HPDE6-E6E7 (cell line): Measurements from ENCODE around the gene AKIP1.
"Not testable (repeated sequence)": the region's sequence is repeated elsewhere in the genome, so short reads cannot be mapped to it uniquely, and the experiment has no call there.

Source experiments
- DNase-seq: peaks from one replicate; pipeline ENCODE4 v3.0.0; 2011; ENCODE audit warnings: missing footprints; ENCODE audit errors: extremely low spot score

The AKIP1 gene

DNA sequence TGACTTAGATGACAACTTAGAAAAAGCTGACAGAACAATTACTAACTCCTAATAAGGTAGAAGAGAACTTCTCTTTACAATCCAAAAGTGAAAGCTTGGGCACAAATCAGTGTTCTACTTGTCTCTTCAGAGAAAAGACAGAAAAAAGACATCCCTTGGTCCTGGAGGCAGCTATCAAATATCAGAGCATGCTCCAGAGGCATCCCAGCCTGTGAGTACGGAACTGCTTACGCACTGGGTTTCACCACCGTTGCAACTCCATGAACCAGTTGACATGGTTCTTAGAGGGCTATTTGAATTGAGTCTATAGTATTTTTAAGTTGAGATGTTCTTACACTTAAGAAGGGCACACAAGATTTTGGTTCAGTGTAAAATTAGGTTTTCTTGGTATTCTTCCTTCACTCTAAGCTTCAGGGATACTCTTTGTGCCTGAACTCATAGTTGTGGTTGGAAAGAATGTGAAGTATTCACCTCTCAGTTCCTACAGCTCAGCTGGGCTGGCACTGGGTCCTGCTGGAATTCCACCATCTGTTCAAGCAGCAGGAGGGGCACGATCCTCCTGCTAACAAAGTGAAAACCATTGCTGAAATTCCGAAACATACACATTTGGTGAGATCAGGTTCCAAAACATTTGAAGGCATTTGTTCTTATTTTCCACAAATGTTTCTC lies 6.3 kb downstream of the AKIP1 start:
- no peak for DNase-seq

DNA sequence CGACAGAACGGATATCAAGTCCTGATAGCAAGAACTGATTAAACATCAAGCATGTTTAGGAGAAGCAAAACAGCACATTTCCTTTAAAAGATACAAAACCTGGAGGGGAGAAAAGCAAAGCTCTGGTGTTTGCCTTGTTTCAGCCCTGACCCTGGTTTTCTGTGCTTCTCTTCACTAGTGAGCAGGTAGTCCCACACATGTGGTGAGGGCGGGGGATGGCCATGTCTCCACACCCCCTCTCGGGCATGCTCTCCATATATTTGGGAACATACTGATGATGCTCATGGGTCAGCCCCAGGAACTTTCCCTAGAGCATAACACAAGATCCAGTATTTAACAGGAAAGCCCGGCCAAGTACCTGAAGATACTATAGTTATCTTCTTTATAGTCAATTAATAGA lies 11.7 kb downstream of the AKIP1 start:
- DNase-seq = no peak

DNA sequence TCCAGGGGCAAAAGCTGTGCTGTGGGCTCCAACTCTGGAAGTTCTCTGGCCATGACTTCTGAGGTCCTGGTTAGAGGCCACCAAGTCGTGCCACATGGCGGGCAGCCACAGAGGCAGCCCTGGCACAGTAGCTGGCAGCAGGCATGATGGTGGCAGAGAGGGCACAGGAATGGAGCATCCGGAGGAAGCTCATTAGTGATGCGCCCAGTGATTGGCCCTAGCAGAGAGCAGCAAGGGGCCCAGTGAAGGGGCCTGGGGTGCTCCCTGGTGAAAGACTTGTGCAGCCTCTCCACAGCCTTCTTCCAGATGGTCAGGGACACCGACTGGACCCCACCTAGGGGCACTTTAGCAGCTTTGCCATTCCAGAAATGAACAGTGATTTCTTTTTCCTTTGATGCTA lies 14.7 kb downstream of the AKIP1 start:
- DNase-seq = no peak

DNA sequence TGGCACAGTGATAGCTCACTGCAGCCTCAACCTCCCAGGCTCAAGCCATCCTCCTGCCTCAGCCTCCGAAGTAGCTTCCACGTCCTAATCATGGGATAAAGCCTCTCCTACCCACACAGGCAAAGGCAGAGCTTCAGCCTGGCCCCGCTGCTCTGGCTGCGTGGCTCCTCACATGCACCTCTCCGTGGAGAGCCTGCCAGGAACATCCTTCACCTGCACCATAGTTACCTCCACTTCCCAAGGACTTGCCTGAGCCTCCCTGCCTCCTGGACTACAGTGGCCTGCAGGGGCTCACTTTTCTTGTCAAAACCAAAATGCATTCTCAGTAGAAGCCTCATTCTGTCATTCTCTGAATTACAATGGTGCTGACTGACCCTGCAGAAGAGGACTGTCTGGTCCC lies 15.2 kb downstream of the AKIP1 start:
- no peak for DNase-seq

DNA sequence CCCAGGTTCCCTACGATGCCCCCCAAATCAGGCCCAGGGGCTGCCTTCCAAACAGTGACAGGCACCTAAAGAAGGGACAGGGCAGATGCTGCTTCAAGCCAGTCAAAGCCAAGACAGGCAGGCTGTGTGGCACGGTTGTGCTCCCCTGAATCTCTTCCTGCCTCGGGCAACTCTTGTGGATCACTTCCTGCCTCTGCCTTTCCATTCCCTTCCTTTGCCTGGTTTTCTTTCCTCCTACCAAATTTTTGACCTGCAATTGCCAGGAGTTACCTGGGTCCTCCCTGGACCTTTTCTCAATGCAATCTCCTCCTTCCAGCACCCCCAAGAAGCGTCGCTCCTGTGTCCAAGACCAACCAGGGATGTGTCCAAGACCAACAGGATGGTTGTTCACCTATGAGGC lies 16.2 kb downstream of the AKIP1 start:
- DNase-seq = no peak

DNA sequence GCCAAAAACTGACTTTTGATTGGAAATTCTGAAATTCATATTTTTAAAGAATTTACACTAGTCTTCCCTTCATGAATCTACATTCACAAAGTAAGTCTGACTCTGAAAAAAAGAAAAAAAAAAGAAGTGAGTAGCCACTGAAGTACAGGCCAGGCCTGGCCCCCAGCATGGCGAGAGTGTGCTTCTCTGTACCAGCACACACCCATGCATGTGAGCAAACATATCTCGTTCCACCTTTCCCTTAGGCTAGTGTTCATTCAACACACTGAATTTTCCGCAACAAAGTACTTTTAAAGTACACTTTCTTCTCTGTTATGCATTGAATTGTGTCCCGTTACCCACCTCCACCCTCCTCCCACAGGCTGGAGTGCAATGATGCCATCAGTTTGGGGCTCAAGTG lies 17.2 kb downstream of the AKIP1 start:
- DNase-seq = no peak

DNA sequence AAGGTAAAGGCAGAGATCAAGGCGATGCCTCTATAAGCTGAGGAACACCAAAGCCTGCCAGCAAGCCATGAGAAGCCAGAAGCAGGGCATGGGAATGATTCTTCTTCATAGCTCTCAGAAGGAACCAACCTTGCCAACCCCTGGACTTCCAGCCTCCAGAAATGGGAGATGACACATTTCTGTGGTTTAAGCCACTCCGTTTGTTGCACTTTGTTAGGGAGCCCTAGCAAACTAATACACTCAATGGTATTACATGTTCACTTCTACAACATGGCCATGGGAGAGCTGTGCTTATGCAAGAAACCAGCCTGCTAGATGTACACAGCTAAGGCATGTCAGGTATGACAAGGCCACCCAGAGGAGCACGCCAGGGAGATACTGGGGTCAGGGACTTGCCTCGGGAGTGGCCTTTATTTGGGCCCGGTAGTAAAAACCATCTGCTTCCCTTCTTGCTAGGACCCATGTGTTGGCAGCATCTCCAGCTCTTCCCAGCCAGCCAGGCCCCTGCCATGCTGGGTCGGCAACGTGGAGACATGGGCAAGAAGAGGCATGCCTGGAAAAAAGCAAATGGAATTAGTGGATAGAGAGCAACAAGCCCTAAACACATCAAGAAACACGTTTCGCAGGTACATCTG lies 18.1 kb downstream of the AKIP1 start:
- no peak for DNase-seq

DNA sequence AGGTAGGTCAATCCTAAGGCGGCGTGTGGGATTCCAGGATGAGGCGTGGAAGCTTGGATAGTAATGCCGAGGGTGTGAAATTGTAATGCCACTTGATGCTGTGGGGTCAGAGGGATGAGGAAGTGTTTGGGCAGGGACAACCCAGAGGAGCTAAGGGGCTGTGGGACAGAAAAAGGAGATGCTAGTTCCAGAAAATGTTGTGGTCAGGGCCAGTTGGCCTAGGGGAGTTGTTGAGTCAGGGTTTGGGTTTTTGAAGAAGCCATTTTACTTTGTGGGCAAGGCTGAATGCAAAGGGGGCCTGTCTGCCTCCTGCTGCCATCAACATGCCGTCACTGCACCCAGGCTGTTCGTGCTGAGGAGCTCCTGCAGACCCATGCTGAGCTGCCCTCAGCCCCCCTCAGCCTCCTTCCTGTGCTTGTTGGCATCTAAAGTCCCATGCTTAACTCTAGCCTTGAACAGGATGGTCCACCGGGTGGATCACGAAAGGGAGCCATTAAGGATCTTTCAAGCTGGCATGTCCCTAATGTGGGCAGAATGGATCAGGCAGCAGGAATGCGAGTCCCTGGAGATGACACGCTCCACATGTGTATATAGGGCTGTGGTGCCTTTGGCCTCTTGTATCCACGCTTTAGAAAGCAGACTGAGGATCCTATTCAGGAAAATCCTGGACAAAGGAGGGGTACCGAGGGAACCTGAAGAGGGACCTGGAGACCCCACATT lies 19.6 kb downstream of the AKIP1 start:
- no peak for DNase-seq

DNA sequence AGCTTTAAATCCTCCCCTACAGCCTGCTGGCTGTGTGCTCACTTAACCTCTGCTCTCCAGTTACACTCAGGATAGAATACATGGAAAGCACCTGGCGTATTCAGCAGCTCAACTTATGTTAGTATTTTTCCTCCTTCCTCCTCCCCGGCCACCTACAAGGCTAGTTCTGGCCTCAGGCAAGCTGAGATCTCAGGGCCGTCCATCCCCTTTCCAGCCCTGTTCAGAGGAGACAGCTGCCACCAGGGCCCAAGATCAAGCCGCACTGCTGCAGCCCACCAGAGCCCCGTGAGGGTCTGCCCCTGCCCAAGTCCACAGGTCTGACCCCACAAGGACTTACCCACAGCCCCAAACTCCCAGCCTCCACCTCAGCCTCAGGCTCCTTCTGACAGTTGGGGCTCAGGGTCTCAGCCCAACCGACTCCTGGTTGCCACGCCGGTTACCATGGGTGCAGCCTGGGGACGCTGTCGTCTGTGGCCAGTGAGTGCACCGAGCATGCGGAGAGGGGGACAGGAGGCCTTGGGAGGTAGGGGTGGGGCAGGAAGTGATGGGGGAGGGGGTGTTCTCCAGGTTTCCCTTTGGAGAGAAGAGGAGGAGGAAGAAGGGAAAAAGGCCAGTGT lies 21.7 kb downstream of the AKIP1 start, which contains the start of gene C11orf16:
Gene C11orf16 (minus strand): TSS at position 384 of the 617 bp plus-strand sequence. CDS start 639 bp downstream, outside the sequence.
- no peak for DNase-seq

DNA sequence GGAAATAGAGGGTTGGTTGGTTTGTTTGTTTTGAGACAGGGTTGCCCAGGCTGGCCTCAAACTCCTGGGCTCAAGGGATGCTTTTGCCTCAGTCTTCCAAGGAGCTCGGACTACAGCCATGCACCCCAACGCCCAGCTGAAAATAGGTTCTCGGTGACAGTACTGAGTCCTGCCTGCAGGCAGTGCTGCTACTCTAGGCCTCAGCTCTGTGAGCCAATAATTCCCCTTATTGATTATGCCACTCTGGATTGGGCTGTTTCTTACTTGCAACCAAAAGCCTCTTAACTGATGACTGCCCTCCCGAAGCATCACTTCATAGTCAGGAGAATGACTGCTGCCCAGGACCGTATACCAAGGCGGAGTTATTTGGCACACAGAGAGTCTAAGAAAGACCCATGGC lies 22.9 kb downstream of the AKIP1 start:
- DNase-seq = no peak

DNA sequence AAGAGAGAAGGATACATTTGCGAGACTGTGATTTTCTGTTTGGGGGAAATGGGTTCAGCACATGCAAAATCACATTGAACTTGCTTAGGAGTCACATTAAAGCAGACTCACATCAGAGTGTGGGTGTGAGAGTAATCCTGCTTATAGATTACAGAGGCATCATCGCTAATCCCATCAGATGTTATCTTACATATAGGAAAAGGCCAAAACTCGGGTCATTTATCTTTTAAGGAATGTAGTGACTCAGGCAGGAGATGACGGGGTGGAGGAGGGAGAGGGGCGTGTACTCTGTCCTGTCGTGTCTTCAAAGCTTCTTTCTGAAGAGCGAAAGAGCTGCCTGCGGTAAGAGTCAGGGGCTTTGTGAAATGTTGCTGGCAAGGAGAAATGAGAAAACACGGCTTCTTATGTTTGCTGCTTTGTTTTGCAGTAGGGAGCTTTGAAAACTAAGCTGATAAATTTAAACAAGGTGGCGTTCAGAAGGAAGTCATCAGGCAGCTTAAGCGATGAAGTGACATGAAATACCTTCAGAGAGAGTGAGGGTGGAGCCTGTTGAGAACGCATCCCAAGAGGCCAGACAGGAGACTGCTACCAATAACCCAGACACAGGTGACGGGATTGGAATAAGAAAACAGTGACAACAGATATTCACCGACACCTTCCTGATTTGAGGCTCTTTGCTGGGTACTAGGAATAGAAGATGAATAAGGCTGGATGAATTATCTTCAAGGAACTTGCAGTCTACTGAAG lies 23.9 kb downstream of the AKIP1 start:
- DNase-seq = peak; percentile 32

DNA sequence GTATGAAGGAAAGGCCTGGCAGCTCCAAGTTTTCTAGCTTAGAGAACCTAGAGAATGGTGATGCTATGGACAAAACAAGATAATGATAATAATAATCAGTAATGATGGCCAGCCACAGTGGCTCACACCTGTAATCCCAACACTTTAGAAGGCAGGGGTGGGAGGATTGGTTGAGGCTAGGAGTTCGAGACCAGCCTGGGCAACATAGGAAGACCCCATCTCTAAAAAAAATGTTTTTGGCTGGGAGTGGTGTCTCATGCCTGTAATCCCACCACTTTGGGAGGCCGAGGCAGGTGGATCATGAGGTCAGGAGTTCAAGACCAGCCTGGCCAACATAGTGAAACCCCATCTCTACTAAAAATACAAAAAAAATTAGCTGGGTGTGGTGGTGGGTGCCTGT lies 24.8 kb downstream of the AKIP1 start:
- not testable (repeated sequence) for DNase-seq

DNA sequence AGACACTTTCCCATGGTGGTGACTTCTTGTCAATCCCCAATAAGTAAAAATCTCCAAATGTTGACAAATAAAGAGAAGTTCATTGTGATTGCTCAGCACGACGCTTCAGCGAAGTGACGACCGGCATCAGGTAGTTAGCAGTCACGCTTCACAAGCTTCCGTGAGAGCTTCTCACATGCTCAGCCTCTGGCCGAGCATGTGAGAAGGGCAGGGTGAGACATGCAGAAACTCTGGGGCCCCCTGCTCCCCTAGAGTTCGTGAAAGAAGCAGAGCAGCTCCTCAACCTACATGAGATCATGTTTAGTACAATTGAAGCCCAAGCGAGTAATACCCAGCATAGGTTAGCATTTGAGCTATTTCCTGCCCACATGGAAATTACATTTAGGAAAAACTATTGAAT lies 26.2 kb downstream of the AKIP1 start:
- DNase-seq = no peak

DNA sequence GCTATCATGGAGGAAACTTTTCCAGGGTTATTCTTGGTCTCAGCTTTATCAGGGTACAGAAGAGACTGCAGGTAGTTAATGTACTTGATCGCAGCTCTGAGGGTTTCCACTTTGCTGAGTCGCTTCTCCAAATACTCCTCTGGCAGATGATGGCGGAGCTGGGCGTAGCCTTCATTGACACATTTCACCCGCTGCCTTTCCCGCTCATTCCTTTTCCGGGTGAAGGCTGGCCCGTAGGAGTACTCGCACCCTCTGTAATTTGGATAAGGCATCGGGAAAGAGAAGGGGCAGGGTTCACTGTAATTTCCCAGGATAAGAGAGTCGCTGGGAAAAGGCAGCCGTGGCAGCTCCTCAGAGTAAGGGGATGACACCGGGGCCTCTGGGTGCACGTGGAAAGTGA lies 26.7 kb downstream of the AKIP1 start:
- no peak for DNase-seq

DNA sequence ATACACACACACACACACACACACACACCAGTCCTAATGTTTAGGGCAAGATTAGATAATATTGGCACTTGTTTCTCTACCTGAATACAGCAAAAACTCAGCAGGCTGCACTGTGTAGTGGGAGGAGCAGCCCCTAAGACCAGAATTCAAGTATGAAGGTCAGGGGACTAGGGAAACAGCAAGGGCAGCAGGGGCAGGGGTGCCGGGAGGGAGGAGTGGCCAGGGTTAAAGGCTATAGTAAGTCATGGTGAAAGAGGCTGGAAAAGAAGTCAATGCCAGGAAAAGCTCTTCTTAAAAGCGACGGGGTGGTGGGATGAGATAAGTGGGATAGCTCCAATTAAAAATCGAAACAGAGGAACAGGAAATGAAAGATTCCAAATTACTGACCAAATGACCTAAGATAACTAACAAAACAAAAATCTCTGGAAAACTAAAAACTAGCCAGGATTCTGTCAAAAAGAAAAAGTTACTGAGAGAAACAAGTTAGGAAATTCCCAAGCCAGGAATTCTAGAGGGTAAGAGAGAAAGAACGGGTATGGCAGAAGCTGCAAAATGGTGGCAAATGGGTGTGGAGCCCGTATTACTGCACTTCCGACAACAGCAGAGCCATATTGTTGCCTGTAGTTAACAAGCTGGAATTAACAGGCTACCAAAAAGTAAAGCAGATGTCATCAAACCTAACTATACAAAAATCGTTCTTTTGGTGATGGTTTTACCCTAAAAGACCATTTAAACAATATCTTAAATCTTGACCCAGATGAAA lies 30.5 kb downstream of the AKIP1 start:
- DNase-seq = no peak

DNA sequence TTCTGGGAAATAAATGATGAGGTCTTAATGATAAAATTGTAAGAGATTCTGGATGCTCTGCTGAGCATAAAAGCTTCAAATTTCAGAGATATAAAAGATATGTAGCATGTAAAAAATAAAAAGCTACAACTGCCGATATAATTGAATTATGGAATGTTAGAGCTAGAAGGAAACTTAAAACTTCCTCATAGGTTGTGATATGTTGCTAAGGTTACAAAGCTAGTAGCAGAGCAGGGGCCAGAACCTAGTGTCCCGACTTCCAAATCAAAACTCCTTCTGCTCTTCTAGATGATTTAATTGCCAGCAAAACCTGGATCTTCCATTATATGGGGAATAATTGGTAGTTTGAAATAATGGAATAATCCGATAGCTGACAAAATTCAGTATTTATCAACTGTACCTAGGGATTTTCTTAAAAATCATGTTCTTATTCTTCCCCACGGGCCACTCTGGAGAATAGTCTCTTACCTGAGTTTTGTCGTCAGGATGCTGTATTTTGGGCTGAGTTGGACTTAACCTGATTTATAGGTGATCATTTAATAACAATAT lies 31.6 kb downstream of the AKIP1 start, which contains the start of gene ASCL3:
Gene ASCL3 (minus strand): TSS at position 499 of the 549 bp plus-strand sequence. CDS start 4,855 bp downstream, outside the sequence.
- no peak for DNase-seq

DNA sequence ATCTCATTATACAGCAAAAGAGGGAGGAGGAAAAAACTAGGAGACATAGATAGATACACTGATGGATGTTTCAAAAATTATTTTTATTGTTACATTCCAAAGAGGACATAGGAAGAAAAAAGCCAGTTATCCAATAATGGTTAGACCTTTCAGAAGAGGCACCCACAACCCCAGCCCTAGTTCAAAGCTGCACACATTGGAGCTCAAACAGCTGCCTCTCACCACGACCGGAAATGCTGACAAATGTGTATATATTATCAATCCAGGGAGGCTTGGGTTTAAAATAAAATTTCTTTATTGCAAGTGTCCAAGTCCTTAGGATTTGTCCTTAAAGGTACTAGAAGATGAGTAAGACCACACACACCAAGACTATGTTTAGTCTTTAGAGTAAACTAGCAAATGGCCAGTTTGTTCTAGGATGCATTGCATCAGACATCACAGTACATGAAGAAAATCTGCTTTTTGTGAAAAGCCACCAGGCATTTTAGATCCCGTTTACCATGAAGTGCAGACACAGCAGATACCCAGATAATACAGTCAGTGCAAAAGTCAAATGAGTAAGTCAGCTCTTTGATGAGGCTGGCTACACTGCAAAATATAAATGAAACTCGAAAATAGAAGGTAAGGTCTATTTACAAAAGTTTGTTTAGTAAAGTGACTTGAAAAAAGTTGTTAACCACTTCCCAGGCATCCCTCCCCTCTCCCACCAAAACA lies 36.4 kb downstream of the AKIP1 start:
- DNase-seq = no peak

DNA sequence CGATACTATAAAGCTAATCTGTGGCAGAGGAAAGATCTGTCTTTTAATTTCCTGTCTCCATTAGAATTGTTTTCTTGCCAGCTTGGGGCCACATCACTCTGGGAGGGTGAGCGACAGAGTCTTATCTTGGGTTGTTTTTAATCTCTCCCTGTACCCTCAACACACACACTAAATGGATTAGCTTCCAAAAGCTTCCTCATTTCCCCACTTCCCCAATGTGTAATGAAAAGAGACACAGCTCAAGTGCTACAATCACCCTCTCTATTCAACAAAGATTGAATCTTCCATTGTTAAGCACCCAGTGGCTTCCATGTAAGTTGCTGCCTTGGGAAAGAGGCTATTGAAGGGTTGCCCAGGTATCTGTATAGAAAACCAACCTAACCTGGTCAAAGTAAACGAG lies 37.9 kb downstream of the AKIP1 start:
- DNase-seq = no peak

DNA sequence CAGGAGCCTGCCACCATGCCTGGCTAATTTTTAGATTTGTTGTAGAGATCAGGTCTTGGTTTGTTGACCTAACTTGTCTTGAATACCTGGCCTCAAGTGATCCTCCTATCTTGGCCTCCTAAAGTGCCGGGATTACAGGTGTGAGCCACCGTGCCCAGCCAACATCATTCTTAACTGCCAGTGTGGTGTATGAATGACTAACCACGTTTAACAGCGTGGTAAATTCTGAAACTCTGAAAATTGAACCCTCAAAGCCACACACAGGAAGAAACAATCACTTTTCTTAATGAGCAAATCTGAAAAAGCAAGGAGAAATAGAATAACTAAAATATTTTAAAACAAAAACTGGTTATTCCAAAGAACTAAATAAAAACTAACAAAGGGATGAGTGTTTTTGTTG lies 45.9 kb downstream of the AKIP1 start:
- DNase-seq = no peak

DNA sequence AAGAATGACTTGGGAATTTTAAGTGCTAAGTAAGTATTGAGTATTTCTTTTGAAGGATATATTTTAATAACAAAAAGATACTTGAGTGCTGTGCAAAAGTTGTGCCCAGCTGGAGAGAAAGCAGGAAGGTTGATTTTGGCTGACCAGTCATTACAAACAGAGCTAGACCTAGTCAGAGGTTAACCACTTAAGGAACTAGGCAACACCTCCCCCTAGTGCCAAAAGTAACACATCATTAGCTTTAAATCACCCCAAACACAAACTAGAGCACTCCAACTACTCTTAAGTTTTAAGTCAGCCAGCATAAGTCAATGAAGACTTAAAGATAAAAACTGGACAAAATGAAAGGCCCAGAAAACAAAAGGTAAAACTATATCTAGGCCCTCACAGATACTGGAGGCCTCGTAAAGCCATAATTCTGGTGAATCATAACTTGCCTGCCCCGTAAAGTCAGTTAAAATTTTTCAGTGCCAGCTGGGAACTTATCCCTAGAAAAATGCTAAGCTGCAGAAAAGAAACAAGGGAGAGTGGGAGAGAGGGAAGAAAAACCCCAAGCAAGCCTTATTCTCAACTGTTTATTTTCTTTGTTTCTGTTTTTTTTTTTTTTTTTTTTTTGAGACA lies 48.7 kb downstream of the AKIP1 start:
- peak; percentile 67 for DNase-seq
